GM04503 (cell line): Measurements from ENCODE around the gene DCDC2.
"Not testable (repeated sequence)": the region's sequence is repeated elsewhere in the genome, so short reads cannot be mapped to it uniquely, and the experiment has no call there.

ENCODE experiments used
- DNase-seq: peaks from one replicate; pipeline ENCODE4 v3.0.0-alpha.2; 2012; ENCODE audit warnings: low read depth

DCDC2 gene

GRCh38 chr6:24378473-24379097 lies 20.7 kb upstream of the DCDC2 start:
- DNase-seq, result no peak

GRCh38 chr6:24376871-24377270 lies 19.0 kb upstream of the DCDC2 start:
- no peak for DNase-seq

GRCh38 chr6:24374612-24375011 lies 16.8 kb upstream of the DCDC2 start:
- DNase-seq, result no peak

- not testable (repeated sequence) for DNase-seq
These were observed 7.3 kb upstream of the DCDC2 start for GRCh38 chr6:24365103-24365633.

GRCh38 chr6:24362363-24362762 lies 4.5 kb upstream of the DCDC2 start:
- not testable (repeated sequence) for DNase-seq

GRCh38 chr6:24359640-24360454 lies 2.0 kb upstream of the DCDC2 start:
- DNase-seq, result peak; percentile 9

- DNase-seq, result no peak
These were observed 461 bp upstream of the DCDC2 start for GRCh38 chr6:24358219-24358821.

GRCh38 chr6:24356310-24356973 lies 1.4 kb downstream of the DCDC2 start:
- no peak for DNase-seq

- DNase-seq, result no peak
These were observed 2.5 kb downstream of the DCDC2 start for GRCh38 chr6:24355393-24355792.

GRCh38 chr6:24353861-24354260 lies 4.0 kb downstream of the DCDC2 start:
- no peak for DNase-seq

- no peak for DNase-seq
These were observed 5.4 kb downstream of the DCDC2 start for GRCh38 chr6:24352434-24352833.

- DNase-seq, result no peak
These were observed 12.9 kb downstream of the DCDC2 start for GRCh38 chr6:24344976-24345375.

GRCh38 chr6:24340998-24341938 lies 16.6 kb downstream of the DCDC2 start:
- no peak for DNase-seq

- no peak for DNase-seq
These were observed 17.9 kb downstream of the DCDC2 start for GRCh38 chr6:24339932-24340331.

- no peak for DNase-seq
These were observed 23.6 kb downstream of the DCDC2 start for GRCh38 chr6:24334285-24334684.

- no peak for DNase-seq
These were observed 25.5 kb downstream of the DCDC2 start for GRCh38 chr6:24332317-24332716.

- DNase-seq, result no peak
These were observed 27.6 kb downstream of the DCDC2 start for GRCh38 chr6:24330137-24330732.

GRCh38 chr6:24329451-24329850 lies 28.4 kb downstream of the DCDC2 start:
- no peak for DNase-seq

- no peak for DNase-seq
These were observed 28.8 kb downstream of the DCDC2 start for GRCh38 chr6:24329022-24329421.

- DNase-seq, result no peak
These were observed 30.1 kb downstream of the DCDC2 start for GRCh38 chr6:24327756-24328155.

- no peak for DNase-seq
These were observed 31.9 kb downstream of the DCDC2 start for GRCh38 chr6:24325978-24326377.
